Stimulated activated CD8-positive, alpha-beta memory T cell treated with anti-CD3 and anti-CD28 coated beads, Interleukin-2, amount 100 ng/mL, for 48 hours (primary cell): ENCODE results near the gene IPO8.

ENCODE experiments used
- DNase-seq, 2 donors: peaks; one replicate each; pipeline ENCODE4 v3.0.0-alpha.2; 2020; ENCODE audit warnings: low read depth in 2 of 2

The IPO8 gene

DNA sequence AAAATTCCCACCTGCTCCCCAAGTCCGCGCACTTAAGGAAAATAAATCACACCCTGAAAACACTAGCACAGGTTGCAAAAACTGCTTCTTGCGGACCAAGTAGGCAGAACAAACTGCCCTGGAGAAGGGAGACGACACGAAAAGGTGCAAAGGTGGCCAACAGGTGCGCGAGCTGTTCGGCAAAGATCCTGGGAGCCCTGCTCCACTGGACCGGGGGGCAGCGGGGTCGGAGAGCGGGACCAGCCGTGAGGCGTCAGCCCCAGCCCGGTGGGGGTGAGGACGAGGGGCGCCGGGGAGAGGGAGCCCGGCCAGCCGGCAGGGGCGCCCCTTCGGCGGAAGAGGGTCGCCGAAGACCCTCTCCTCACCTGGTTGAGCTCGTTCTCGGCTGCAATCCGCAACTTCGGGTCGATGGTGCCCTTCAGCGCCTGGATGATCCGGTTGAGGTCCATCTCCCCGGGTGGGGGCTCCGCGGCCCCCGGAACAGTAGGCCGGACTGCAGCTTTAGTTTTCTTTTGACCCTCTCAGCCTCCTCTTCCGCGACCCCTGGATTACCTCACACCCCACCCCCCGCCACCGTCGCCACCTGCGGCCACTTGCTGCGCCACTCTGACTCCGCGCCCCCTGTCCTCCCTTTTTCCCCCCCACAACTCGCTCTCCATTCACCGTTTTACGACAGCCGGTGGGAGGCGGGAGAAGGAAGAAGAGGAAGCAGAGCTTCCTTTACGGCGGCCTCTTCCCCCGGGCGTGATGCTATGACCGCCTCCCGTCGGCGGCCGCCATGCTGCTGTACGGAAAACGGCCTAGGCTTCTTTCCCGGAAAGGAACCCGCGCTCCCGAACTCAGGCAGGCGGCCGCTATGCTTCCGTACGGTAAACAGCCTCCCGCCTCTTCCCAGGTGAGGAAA is at the start of gene IPO8:
Gene IPO8, minus strand, starts transcription at position 671 of the 904 bp plus-strand sequence. Its CDS starts 222 bp downstream, at position 449.
- peak; percentile 74 to 80 for DNase-seq

DNA sequence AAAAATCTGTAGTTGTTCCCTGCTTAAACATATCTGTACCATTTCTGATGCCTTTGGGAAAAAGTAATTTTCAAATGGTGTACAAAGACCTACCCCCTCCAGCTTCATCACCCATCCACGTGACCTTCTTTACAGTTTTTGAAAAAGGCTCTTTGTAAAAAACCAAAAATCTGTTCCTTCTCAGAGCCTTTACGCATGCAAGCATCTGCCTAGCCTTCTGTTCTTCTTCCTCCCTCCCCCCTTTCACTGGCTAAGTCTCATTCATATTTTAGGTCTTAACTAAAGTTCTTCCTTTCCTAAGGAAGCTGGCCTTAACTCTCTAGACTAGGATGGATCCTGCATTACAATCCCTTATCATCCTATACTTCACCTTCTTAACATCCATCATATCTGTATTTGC is 48.7 kb upstream of the IPO8 start:
- no peak for DNase-seq

GRCh38 chr12:30740274-30740673 is 44.6 kb upstream of the IPO8 start:
- no peak for DNase-seq

DNA sequence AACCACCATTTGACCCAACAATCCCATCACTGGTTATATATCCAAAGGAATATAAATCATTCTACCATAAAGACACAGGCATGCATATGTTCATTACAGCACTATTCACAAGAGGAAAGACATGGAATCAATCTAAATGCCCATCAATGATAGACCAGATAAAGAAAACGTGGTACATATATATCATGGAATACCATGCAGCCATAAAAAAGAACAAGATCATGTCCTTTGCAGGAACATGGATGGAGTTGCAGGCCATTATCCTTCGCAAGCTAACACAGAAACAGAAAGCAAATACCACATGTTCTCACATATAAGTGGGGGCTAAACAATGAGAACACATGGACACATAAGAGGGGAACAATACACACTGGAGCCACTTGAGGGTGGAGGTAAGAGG is 43.4 kb upstream of the IPO8 start:
- DNase-seq: no peak

- DNase-seq: no peak
Measured at GRCh38 chr12:30732954-30733637, 37.4 kb upstream of the IPO8 start.

DNA sequence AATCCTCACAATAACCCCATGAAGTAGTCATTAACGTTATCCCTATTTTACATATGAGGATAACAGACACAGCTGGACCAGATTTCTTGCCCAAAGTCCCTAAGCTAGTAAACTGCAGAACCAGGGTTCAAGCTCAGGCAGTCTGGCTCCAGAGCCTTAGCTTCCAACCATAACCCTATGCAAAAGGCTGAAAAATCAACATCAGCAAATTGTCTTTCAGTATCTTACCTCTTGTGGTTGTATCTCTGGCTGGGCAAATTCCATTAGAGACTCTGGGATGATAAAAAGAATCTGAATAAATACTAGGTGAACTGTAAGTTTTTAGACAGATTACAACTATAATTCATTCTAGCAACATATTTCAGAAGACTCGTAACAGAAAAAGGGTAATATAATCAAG is 34.3 kb upstream of the IPO8 start:
- DNase-seq: no peak

DNA sequence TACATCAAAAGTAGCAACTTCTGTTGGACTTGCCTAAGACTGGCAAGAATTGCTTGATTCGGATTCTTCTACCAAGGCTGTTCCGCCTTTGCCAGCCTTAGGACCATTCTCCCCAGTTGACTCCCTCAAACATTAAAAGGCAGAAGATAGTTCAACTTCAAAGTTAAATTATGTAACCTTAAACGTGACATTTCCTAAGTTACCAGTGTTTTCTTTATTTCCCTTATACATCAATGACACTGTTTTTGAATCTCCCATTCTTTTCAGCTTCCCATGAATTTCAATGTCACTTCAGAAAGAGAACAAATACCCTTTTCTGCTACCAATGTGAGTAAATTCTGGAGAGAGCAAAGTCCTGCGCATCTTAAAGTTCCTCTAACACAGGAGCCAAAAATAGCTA is 33.9 kb upstream of the IPO8 start:
- DNase-seq: no peak

GRCh38 chr12:30726647-30727046 is 31.0 kb upstream of the IPO8 start:
- no peak for DNase-seq

GRCh38 chr12:30725739-30726138 is 30.1 kb upstream of the IPO8 start:
- DNase-seq: no peak

GRCh38 chr12:30719060-30719459 is 23.4 kb upstream of the IPO8 start:
- no peak for DNase-seq

GRCh38 chr12:30707613-30708342 is 12.1 kb upstream of the IPO8 start:
- no peak for DNase-seq

- DNase-seq: no peak
Measured at GRCh38 chr12:30706476-30706875, 10.8 kb upstream of the IPO8 start.

- no peak for DNase-seq
Measured at GRCh38 chr12:30701056-30701455, 5.4 kb upstream of the IPO8 start.

- DNase-seq: no peak
Measured at GRCh38 chr12:30700216-30700900, 4.7 kb upstream of the IPO8 start.

DNA sequence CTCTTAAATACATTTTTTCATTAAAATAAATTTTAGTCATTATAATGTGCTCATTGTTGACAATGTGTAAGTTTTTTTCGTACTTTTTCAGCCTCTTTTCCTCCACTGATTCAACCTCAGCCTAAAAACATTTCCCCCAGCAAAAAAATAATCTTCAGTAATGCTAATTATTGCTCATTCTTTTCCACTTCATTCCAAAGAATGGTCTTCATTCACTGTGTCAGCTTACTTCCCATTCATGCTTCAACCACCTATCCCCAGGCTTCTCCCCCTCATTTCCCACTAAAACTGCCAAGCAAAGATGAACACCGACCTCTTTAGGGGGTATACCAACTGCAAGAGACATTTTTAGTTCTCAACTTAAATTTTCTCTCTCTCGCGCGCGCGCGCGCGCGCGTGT is 2.7 kb upstream of the IPO8 start:
- DNase-seq: no peak

DNA sequence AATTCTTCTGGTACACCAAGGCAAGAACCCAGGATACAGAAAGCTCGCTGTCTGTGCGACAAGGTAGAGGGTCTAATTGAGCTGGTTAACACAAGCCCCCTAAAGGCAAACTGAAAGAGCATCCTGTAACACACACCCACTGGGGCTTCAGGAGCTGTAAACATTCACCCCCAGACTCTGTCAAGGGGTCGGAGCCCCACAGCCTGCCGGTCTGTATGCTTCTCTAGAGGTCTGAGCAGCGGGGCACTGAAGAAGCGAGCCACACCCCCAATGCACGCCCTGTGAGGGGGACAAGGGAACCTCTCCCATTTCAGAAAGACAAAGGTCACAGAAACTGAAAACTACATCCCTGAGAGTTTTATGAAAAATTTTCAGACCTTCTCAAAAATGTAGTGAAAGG is 1.3 kb upstream of the IPO8 start:
- no peak for DNase-seq

DNA sequence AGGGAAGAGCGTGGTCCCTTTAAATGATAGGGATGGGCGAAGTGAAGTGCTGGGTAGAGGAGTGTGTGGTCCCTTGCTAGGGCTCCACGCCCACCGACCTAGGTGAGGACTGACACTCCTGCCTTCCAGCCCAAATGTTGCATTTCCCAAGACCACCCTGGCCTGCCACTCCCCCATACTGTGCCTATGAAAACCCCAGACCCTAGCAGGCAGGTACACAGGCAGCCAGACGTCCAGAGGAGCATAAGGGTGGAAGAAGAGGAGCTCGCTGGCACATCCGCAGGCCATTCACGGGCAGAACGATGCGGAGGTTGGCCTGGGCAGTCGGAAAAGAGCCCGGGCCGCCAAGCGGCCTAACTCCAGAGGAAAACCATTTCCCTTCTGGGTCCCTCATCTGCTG is 817 bp upstream of the IPO8 start:
- no peak for DNase-seq

DNA sequence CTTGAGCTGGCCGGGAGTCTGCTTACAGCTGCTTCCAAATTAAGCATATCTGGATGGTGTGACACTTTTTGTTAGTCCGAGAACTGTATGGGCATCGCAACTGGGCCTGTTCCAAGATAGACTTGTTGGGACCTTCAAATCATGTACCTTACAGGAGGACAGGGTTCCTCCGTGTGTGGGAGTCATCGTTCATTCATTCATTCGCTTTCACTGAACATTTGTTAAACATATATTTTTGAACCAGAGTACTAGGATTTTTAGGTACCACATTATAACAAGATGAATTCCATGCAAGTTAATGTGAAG is 387 bp upstream of the IPO8 start:
- no peak for DNase-seq

GRCh38 chr12:30694412-30695198 is 1.1 kb downstream of the IPO8 start:
- no peak for DNase-seq

DNA sequence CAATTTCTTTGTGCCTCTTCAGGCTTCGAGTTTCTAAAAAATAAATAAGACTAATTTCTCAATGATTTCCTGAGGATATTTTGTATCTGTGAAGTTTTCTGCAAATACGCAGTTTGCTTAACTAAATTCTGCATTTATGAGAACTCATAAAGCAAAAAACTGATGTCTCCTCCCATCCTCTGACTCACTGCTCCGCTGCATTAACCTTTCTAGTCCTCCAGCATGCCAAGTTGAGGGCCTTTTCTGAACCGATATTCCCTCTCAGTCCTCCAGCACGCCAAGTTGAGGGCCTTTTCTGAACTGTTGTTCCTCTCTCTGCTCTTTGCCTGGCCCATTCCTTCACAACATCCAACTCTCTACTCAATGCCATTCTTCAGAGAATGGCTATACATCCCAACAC is 3.2 kb downstream of the IPO8 start:
- no peak for DNase-seq

DNA sequence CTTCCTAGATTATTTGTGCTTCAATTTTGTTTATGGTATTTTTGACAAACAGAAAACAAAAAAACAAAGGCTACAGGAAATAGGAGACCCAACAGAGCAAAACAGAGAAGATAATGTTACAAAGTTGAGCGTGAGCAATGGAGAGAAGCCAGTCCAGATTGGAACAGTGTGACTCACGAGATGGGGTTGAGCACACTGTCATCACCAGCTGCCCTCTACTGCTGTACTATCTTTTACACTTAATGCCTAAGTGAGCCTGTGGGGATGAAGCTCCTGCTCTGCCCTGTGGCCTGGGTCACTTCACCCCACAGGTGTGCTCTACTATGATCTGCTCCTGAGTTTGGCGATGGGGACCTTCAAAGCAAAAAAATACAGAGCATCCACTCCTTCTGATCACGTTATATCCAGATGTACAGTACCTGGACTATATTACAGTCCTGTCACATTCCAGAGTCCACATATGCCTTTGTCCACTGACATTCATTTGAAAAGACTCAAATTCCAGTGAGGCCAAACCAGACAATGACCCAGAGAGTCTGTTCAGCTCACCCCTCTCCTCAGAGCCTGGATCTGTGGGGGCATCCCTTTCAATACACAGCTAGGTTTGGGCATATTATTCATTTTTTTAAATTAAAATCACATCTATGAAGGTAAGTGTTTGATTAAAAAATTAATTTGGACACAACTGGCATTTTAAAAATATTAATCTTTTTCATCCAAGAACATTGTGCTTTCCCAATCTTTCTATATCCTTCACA is 4.4 kb downstream of the IPO8 start:
- DNase-seq: no peak
